Measurements from ENCODE around the gene CACNA1I. TPM values are rescaled to one million over a fixed set of nuclear protein-coding genes. Genes with fewer than 3 reads are reported as not detected.

The CACNA1I gene
- total and polyA plus RNA-seq, 2 of the 8 experiments (the other 6 are each of a cell fraction or from before 2014, with no cell fraction given), result 0.77 to 1.2 TPM

GRCh38 chr22:39662686-39663052, 92.1 kb downstream of the CACNA1I start (continued):
- TF ChIP-seq SIN3A (conservative IDR thresholded peaks at IDR 0.05 in 1 of 2, IDR thresholded peaks at IDR 0.05 in 1 of 2; ENCODE audit: low read depth in 1 of 2, low read length in 2 of 2), result no peak
- TF ChIP-seq MAFK (IDR thresholded peaks at IDR 0.05; ENCODE audit: low read depth, low read length), result no peak
- no peak for TF ChIP-seq JUN (IDR thresholded peaks at IDR 0.05; ENCODE audit: low read depth, low read length)
- TF ChIP-seq SP2 (IDR thresholded peaks at IDR 0.05; ENCODE audit: low read length), result no peak
- no peak for TF ChIP-seq HDAC6 (IDR thresholded peaks at IDR 0.05; ENCODE audit: low read depth, low read length)
- no peak for TF ChIP-seq TAF7 (optimal IDR thresholded peaks at IDR 0.05; ENCODE audit: borderline replicate concordance, low read depth, low read length)
- TF ChIP-seq KDM5A (IDR thresholded peaks at IDR 0.05; ENCODE audit: low read length), result no peak
- TF ChIP-seq CEBPB (IDR thresholded peaks at IDR 0.05; ENCODE audit: low read depth, low read length), result no peak
- TF ChIP-seq SAP30 (IDR thresholded peaks at IDR 0.05; ENCODE audit: insufficient read depth, insufficient replicate concordance, low read length), result no peak
- no peak for TF ChIP-seq CBX5 (IDR thresholded peaks at IDR 0.05; ENCODE audit: low read depth, low read length)
- no peak for TF ChIP-seq TBP (IDR thresholded peaks at IDR 0.05; ENCODE audit: low read depth, low read length)
- no peak for TF ChIP-seq CBX8 (IDR thresholded peaks at IDR 0.05; ENCODE audit: borderline replicate concordance, low read depth, low read length)
- TF ChIP-seq SIRT6 (IDR thresholded peaks at IDR 0.05; ENCODE audit: low read length), result no peak
- TF ChIP-seq RAD21 (IDR thresholded peaks at IDR 0.05 in 1 of 2, conservative IDR thresholded peaks at IDR 0.05 in 1 of 2; ENCODE audit: low read depth in 2 of 2, low read length in 2 of 2), result peak in 1 of 2 experiments; percentile 13; a peak in 1 of 4 replicates
- peak in 2 of 3 experiments; percentile 20 to 43; a peak in 2 of 4 replicates for TF ChIP-seq CTCF (IDR thresholded peaks at IDR 0.05; ENCODE audit: control extremely low read depth in 1 of 3, insufficient read depth in 1 of 3, low read depth in 1 of 3, low read length in 3 of 3)
- TF ChIP-seq CHD1 (IDR thresholded peaks at IDR 0.05; ENCODE audit: low read depth, low read length), result no peak
- no peak; the same call in 1 of the 2 replicates for TF ChIP-seq PHF8 (conservative IDR thresholded peaks at IDR 0.05; ENCODE audit: low read depth, low read length)
- peak; percentile 63; the same call in 1 of the 2 replicates for TF ChIP-seq MAX (IDR thresholded peaks at IDR 0.05)
